Measurements from ENCODE around the gene CRABP2. TPM values are rescaled to one million over a fixed set of nuclear protein-coding genes. Genes with fewer than 3 reads are reported as not detected.
A peak's percentile ranks its signal among the peaks of the same experiment; 100 is the strongest.

The CRABP2 gene
- total RNA-seq, 1 donor from 2014 or later, result 370 TPM

GRCh38 chr1:156696755-156697154, 8.6 kb downstream of the CRABP2 start:
- H3K27ac Mint-ChIP-seq, result peak overlapping the region; percentile 74
- peaks cover 27% of the 10 kb centered on the region for H3K36me3 Mint-ChIP-seq
- no peak for DNase-seq (ENCODE audit: extremely low spot score, unreplicated experiment)
- TF ChIP-seq, protein P1, sequence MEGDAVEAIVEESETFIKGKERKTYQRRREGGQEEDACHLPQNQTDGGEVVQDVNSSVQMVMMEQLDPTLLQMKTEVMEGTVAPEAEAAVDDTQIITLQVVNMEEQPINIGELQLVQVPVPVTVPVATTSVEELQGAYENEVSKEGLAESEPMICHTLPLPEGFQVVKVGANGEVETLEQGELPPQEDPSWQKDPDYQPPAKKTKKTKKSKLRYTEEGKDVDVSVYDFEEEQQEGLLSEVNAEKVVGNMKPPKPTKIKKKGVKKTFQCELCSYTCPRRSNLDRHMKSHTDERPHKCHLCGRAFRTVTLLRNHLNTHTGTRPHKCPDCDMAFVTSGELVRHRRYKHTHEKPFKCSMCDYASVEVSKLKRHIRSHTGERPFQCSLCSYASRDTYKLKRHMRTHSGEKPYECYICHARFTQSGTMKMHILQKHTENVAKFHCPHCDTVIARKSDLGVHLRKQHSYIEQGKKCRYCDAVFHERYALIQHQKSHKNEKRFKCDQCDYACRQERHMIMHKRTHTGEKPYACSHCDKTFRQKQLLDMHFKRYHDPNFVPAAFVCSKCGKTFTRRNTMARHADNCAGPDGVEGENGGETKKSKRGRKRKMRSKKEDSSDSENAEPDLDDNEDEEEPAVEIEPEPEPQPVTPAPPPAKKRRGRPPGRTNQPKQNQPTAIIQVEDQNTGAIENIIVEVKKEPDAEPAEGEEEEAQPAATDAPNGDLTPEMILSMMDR (conservative IDR thresholded peaks at IDR 0.05), result no peak
- peak overlapping the region; percentile 46 for H3K4me3 Mint-ChIP-seq
- H3K9me3 Mint-ChIP-seq, result no peaks in the 10 kb centered on the region
- no peaks in the 10 kb centered on the region for H3K27me3 Mint-ChIP-seq
- H3K4me1 Mint-ChIP-seq (ENCODE audit: unreplicated experiment), result peaks cover 65% of the 10 kb centered on the region

DNA sequence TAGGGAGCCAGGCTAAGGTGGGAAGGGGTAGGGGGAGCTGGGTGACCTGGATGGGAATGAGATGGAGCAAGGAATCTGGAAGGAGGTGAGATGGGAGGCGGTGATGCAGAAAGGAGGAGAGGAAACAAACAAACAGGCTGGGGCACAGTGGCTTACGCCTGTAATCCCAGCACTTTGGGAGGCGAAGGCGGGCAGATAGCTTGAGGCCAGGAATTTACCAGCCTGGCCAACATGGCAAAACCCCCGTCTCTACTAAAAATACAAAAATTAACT, 10.8 kb downstream of the CRABP2 start:
- Mint-ChIP-seq H3K36me3 (peaks cover 16% of the 10 kb centered on the region), H3K27ac (peak overlapping the region; percentile 94), H3K4me3 (peak overlapping the region; percentile 73), H3K27me3 (peaks cover 4% of the 10 kb centered on the region), H3K4me1 (ENCODE audit: unreplicated experiment) (peaks cover 72% of the 10 kb centered on the region), H3K9me3 (no peaks in the 10 kb centered on the region)
- TF ChIP-seq, protein P1 (conservative IDR thresholded peaks at IDR 0.05), result no peak
- DNase-seq (ENCODE audit: extremely low spot score, unreplicated experiment), result no peak

GRCh38 chr1:156693848-156694689, 11.3 kb downstream of the CRABP2 start:
- TF ChIP-seq, protein P1 (conservative IDR thresholded peaks at IDR 0.05), result peak; percentile 37
- no peak for DNase-seq (ENCODE audit: extremely low spot score, unreplicated experiment)
- Mint-ChIP-seq H3K36me3 (peaks cover 13% of the 10 kb centered on the region), H3K27me3 (peaks cover 7% of the 10 kb centered on the region), H3K9me3 (no peaks in the 10 kb centered on the region), H3K4me3 (peak overlapping the region; percentile 73), H3K4me1 (ENCODE audit: unreplicated experiment) (peaks cover 73% of the 10 kb centered on the region), H3K27ac (peak overlapping the region; percentile 94)

- Mint-ChIP-seq H3K9me3 (no peaks in the 10 kb centered on the region), H3K4me1 (ENCODE audit: unreplicated experiment) (peaks cover 72% of the 10 kb centered on the region), H3K36me3 (peaks cover 8% of the 10 kb centered on the region), H3K27ac (peak overlapping the region; percentile 94), H3K27me3 (peaks cover 7% of the 10 kb centered on the region), H3K4me3 (peak overlapping the region; percentile 73)
- no peak for DNase-seq (ENCODE audit: extremely low spot score, unreplicated experiment)
- TF ChIP-seq, protein P1 (conservative IDR thresholded peaks at IDR 0.05), result no peak
These were observed 12.2 kb downstream of the CRABP2 start for GRCh38 chr1:156692925-156693847.

- DNase-seq (ENCODE audit: extremely low spot score, unreplicated experiment), result no peak
- peak overlapping the region; percentile 73 for H3K4me3 Mint-ChIP-seq
- H3K27me3 Mint-ChIP-seq, result peaks cover 7% of the 10 kb centered on the region
- TF ChIP-seq, protein P1 (conservative IDR thresholded peaks at IDR 0.05), result no peak
- peaks cover 1% of the 10 kb centered on the region for H3K36me3 Mint-ChIP-seq
- peak overlapping the region; percentile 94 for H3K27ac Mint-ChIP-seq
- no peaks in the 10 kb centered on the region for H3K9me3 Mint-ChIP-seq
- H3K4me1 Mint-ChIP-seq (ENCODE audit: unreplicated experiment), result peaks cover 67% of the 10 kb centered on the region
These were observed 12.9 kb downstream of the CRABP2 start for GRCh38 chr1:156692441-156692924.
